IPS-18c (cell line): ENCODE data around the gene ERO1B.

ENCODE experiments used
- H3K4me3 ChIP-seq: 2 replicates; pipeline ENCODE4 v1.7.0; 2013; ENCODE audit warnings: low read depth, mild to moderate bottlenecking, low read length, moderate library complexity; ENCODE audit not compliant: insufficient read depth
- H3K9me3 ChIP-seq: one replicate; pipeline ENCODE4 v1.6.1; 2013; ENCODE audit warnings: mild to moderate bottlenecking, low read length, moderate library complexity; ENCODE audit not compliant: control insufficient read depth, insufficient read depth

The ERO1B gene

GRCh38 chr1:236273358-236273757 lies 8.4 kb downstream of the ERO1B start:
- no peaks in the 10 kb centered on the region for H3K9me3 ChIP-seq
- no peak overlapping the region for H3K4me3 ChIP-seq

- no peak overlapping the region for H3K4me3 ChIP-seq
- no peaks in the 10 kb centered on the region for H3K9me3 ChIP-seq
These were observed 12.3 kb downstream of the ERO1B start for GRCh38 chr1:236269439-236269838.

GRCh38 chr1:236261898-236262297 lies 19.9 kb downstream of the ERO1B start:
- no peaks in the 10 kb centered on the region for H3K9me3 ChIP-seq
- H3K4me3 ChIP-seq = no peak overlapping the region

GRCh38 chr1:236261033-236261432 lies 20.7 kb downstream of the ERO1B start:
- Histone ChIP-seq H3K9me3 (no peaks in the 10 kb centered on the region), H3K4me3 (no peak overlapping the region)

GRCh38 chr1:236259043-236259442 lies 22.7 kb downstream of the ERO1B start:
- no peaks in the 10 kb centered on the region for H3K9me3 ChIP-seq

GRCh38 chr1:236258114-236258622 lies 23.6 kb downstream of the ERO1B start:
- no peaks in the 10 kb centered on the region for H3K9me3 ChIP-seq
- no peak overlapping the region for H3K4me3 ChIP-seq

More at GRCh38 chr1:236259043-236259442, 22.7 kb downstream of the ERO1B start:
- no peak overlapping the region for H3K4me3 ChIP-seq

GRCh38 chr1:236257216-236257615 lies 24.5 kb downstream of the ERO1B start:
- Histone ChIP-seq H3K9me3 (no peaks in the 10 kb centered on the region), H3K4me3 (no peak overlapping the region)

- H3K4me3 ChIP-seq = no peak overlapping the region
- H3K9me3 ChIP-seq = no peaks in the 10 kb centered on the region
These were observed 27.7 kb downstream of the ERO1B start for GRCh38 chr1:236253918-236254637.

GRCh38 chr1:236253119-236253518 lies 28.6 kb downstream of the ERO1B start:
- no peak overlapping the region for H3K4me3 ChIP-seq
- H3K9me3 ChIP-seq = no peaks in the 10 kb centered on the region

GRCh38 chr1:236251587-236251986 lies 30.2 kb downstream of the ERO1B start:
- Histone ChIP-seq H3K4me3 (no peak overlapping the region), H3K9me3 (no peaks in the 10 kb centered on the region)

- H3K9me3 ChIP-seq = no peaks in the 10 kb centered on the region
These were observed 34.5 kb downstream of the ERO1B start for GRCh38 chr1:236247286-236247685.

GRCh38 chr1:236242568-236242967 lies 39.2 kb downstream of the ERO1B start:
- Histone ChIP-seq H3K4me3 (no peak overlapping the region), H3K9me3 (no peaks in the 10 kb centered on the region)

More at GRCh38 chr1:236247286-236247685, 34.5 kb downstream of the ERO1B start:
- H3K4me3 ChIP-seq = no peak overlapping the region

- H3K4me3 ChIP-seq = no peak overlapping the region
- no peaks in the 10 kb centered on the region for H3K9me3 ChIP-seq
These were observed 41.1 kb downstream of the ERO1B start for GRCh38 chr1:236240675-236241074.

- no peak overlapping the region for H3K4me3 ChIP-seq
These were observed 42.6 kb downstream of the ERO1B start for GRCh38 chr1:236239092-236239585.

GRCh38 chr1:236235116-236235515 lies 46.6 kb downstream of the ERO1B start:
- H3K4me3 ChIP-seq = no peak overlapping the region

More at GRCh38 chr1:236239092-236239585, 42.6 kb downstream of the ERO1B start:
- no peaks in the 10 kb centered on the region for H3K9me3 ChIP-seq

GRCh38 chr1:236228411-236228810 lies 53.3 kb downstream of the ERO1B start:
- Histone ChIP-seq H3K4me3 (no peak overlapping the region), H3K9me3 (peaks cover 2% of the 10 kb centered on the region)

More at GRCh38 chr1:236235116-236235515, 46.6 kb downstream of the ERO1B start:
- no peaks in the 10 kb centered on the region for H3K9me3 ChIP-seq

- Histone ChIP-seq H3K4me3 (no peak overlapping the region), H3K9me3 (no peaks in the 10 kb centered on the region)
These were observed 59.1 kb downstream of the ERO1B start for GRCh38 chr1:236222632-236223031.

- H3K4me3 ChIP-seq = no peak overlapping the region
These were observed 61.3 kb downstream of the ERO1B start for GRCh38 chr1:236220473-236220872.

More at GRCh38 chr1:236220473-236220872, 61.3 kb downstream of the ERO1B start:
- H3K9me3 ChIP-seq = no peaks in the 10 kb centered on the region
